CD4-positive, alpha-beta memory T cell (primary cell): Measurements from ENCODE around the gene CCDC24. TPM values are rescaled to one million over a fixed set of nuclear protein-coding genes. Genes with fewer than 3 reads are reported as not detected.

Experiments
- CTCF ChIA-PET: fragments of 350-600 bp; sonication (Branson Sonifier 250); formaldehyde crosslinking; loops from one replicate; lab custom pipeline; 2021; ENCODE audit warnings: inconsistent platforms; ENCODE audit not compliant: partially characterized antibody; lab: Charles Lee
- POLR2A ChIA-PET: fragments of 350-600 bp; sonication (Branson Sonifier 250); formaldehyde crosslinking; loops from one replicate; lab custom pipeline; 2021; ENCODE audit not compliant: partially characterized antibody; lab: Charles Lee
- DNase-seq, 5 donors: peaks; one replicate each; pipeline versions ENCODE4 v3.0.0 to v3.0.0-alpha.2; 2020 to 2022; ENCODE audit warnings: mixed read lengths in 1 of 5
- H3K27ac ChIP-seq: one replicate; pipeline ENCODE4 v1.7.0; 2013; ENCODE audit warnings: low read depth, low read length
- H3K27me3 ChIP-seq: 2 replicates; pipeline ENCODE4 v1.7.0; 2013; ENCODE audit warnings: mild to moderate bottlenecking, low read length, moderate library complexity; ENCODE audit not compliant: insufficient read depth
- H3K36me3 ChIP-seq: 2 replicates; pipeline ENCODE4 v1.7.0; 2013; ENCODE audit warnings: mild to moderate bottlenecking, low read length, moderate library complexity; ENCODE audit not compliant: insufficient read depth
- H3K4me1 ChIP-seq: 2 replicates; pipeline ENCODE4 v1.7.0; 2013; ENCODE audit warnings: mild to moderate bottlenecking, low read length, moderate library complexity; ENCODE audit not compliant: insufficient read depth
- H3K4me3 ChIP-seq, 2 donors: one replicate each; pipeline ENCODE4 v1.7.0; 2013; ENCODE audit warnings: low read length in 2 of 2, mild to moderate bottlenecking in 1 of 2
- H3K9me3 ChIP-seq, 2 donors: one replicate each; pipeline ENCODE4 v1.7.0; 2013; ENCODE audit warnings: low read length in 2 of 2, control low read depth in 1 of 2; ENCODE audit not compliant: control insufficient read depth in 1 of 2
- H3K27ac Mint-ChIP-seq, 7 donors: one replicate each; pipeline ENCODE4 v1.8.0; 2020 to 2021; ENCODE audit warnings: mixed read lengths in 7 of 7, mild to moderate bottlenecking in 6 of 7, inconsistent platforms in 3 of 7, moderate library complexity in 3 of 7
- H3K27me3 Mint-ChIP-seq, 2 donors: one replicate each; pipeline ENCODE4 v1.8.0; 2020 to 2021; ENCODE audit warnings: mixed read lengths in 2 of 2
- H3K36me3 Mint-ChIP-seq, 2 donors: one replicate each; pipeline ENCODE4 v1.8.0; 2020 to 2021; ENCODE audit warnings: mixed read lengths in 2 of 2, inconsistent platforms in 1 of 2, mild to moderate bottlenecking in 1 of 2
- H3K4me1 Mint-ChIP-seq, 4 donors: one replicate each; pipeline ENCODE4 v1.8.0; 2020 to 2021; ENCODE audit warnings: mixed read lengths in 4 of 4, mild to moderate bottlenecking in 1 of 4
- H3K4me3 Mint-ChIP-seq, 8 donors: one replicate each; pipeline ENCODE4 v1.8.0; 2020 to 2021; ENCODE audit warnings: mixed read lengths in 8 of 8, mild to moderate bottlenecking in 7 of 8, moderate library complexity in 6 of 8, inconsistent platforms in 3 of 8
- H3K9me3 Mint-ChIP-seq, 8 donors: one replicate each; pipeline ENCODE4 v1.8.0; 2020 to 2021; ENCODE audit warnings: mixed read lengths in 8 of 8, mild to moderate bottlenecking in 5 of 8, inconsistent platforms in 3 of 8, moderate library complexity in 1 of 8
- intact Hi-C: fragments of 100-400 bp; cut with micrococcal nuclease; formaldehyde crosslinking; loops from one replicate; pipeline ENCODE4 v1.15.1; 2023
- polyA plus RNA-seq, 2 donors: library from polyadenylated mRNA; unstranded; fragments of 300-500 nt; fragmentation: Illumina TruSeq; gene quantifications; one replicate each; pipeline ENCODE4 v1.2.3, GENCODE V29; 2021
- total RNA-seq, 2 experiments: library from RNA; stranded (reverse); gene quantifications; one replicate each; pipeline ENCODE4 v1.2.3, GENCODE V29; 2021

The CCDC24 gene
- total and polyA plus RNA-seq, 4 experiments from 2014 or later = 1.1 to 1.9 (median 1.5) TPM

- peaks cover 5 to 21% (median 14%) of the 10 kb centered on the region in 4 donors for H3K4me1 Mint-ChIP-seq
- peak overlapping the region; percentile 92 to 98 (median 94) for H3K4me3 Mint-ChIP-seq
- Histone ChIP-seq H3K27me3 (no peaks in the 10 kb centered on the region), H3K36me3 (no peaks in the 10 kb centered on the region), H3K4me1 (peaks cover 14% of the 10 kb centered on the region), H3K4me3 (peak overlapping the region; percentile 46 to 74), H3K27ac (peak overlapping the region; percentile 70), H3K9me3 (no peaks in the 10 kb centered on the region)
- intact Hi-C loops = loop anchor here (1.0 kb wide), 3 partner anchors 16 to 45 kb away; partner anchors contain the start of gene IPO13
- CTCF ChIA-PET = interaction anchor here (1.4 to 2.7 kb wide), 4 partner anchors 15 to 57 kb away, joined by 4 to 8 read pairs (median 6); partner anchors contain the start of gene ATP6V0B
- no peak for DNase-seq
- POLR2A ChIA-PET = interaction anchor here (0.9 to 2.6 kb wide), 4 partner anchors 16 to 44 kb away, joined by 3 to 15 read pairs (median 6); partner anchors contain the start of genes ATP6V0B, DPH2 and IPO13
- peak overlapping the region in 6 of 7 donors; percentile 71 to 95 (median 92) for H3K27ac Mint-ChIP-seq
- H3K9me3 Mint-ChIP-seq = peaks cover 0 to 2% (median 0%) of the 10 kb centered on the region in 8 donors
- no peaks in the 10 kb centered on the region for H3K27me3 Mint-ChIP-seq
- peaks cover 0 to 4% of the 10 kb centered on the region in 2 donors for H3K36me3 Mint-ChIP-seq
Measured at GRCh38 chr1:43991200-43991475, 261 bp upstream of the CCDC24 start.

- POLR2A ChIA-PET = interaction anchor here (0.5 to 2.6 kb wide), 5 partner anchors 15 to 1528 kb away, joined by 3 to 15 read pairs (median 5); partner anchors contain the start of genes ATP6V0B and IPO13
- Histone ChIP-seq H3K4me1 (peaks cover 14% of the 10 kb centered on the region), H3K27ac (peak overlapping the region; percentile 70), H3K36me3 (no peaks in the 10 kb centered on the region), H3K9me3 (no peaks in the 10 kb centered on the region), H3K4me3 (peak overlapping the region; percentile 46 to 74), H3K27me3 (no peaks in the 10 kb centered on the region)
- peak overlapping the region in 6 of 7 donors; percentile 37 to 94 (median 66) for H3K27ac Mint-ChIP-seq
- peaks cover 0 to 4% of the 10 kb centered on the region in 2 donors for H3K36me3 Mint-ChIP-seq
- H3K27me3 Mint-ChIP-seq = no peaks in the 10 kb centered on the region
- peaks cover 5 to 21% (median 14%) of the 10 kb centered on the region in 4 donors for H3K4me1 Mint-ChIP-seq
- intact Hi-C loops = no loop called here
- peaks cover 0 to 2% (median 0%) of the 10 kb centered on the region in 8 donors for H3K9me3 Mint-ChIP-seq
- peak overlapping the region; percentile 77 to 98 (median 94) for H3K4me3 Mint-ChIP-seq
- DNase-seq = no peak
- CTCF ChIA-PET = interaction anchor here (0.7 to 1.5 kb wide), 8 partner anchors 12 to 229 kb away, joined by 3 to 7 read pairs (median 4); no protein-coding TSS in a partner anchor
Measured at GRCh38 chr1:43992232-43992995, 1.0 kb downstream of the CCDC24 start.

GRCh38 chr1:43993206-43993914 is 2.0 kb downstream of the CCDC24 start:
- no peak for DNase-seq
- H3K27ac Mint-ChIP-seq = peak overlapping the region in 1 of 7 donors; percentile 64

GRCh38 chr1:43994071-43994470 is 2.7 kb downstream of the CCDC24 start:
- Mint-ChIP-seq H3K9me3 (no peaks in the 10 kb centered on the region), H3K27me3 (no peaks in the 10 kb centered on the region), H3K27ac (peak overlapping the region in 1 of 7 donors; percentile 64), H3K4me3 (no peak overlapping the region), H3K36me3 (peaks cover 0 to 4% of the 10 kb centered on the region in 2 donors), H3K4me1 (peaks cover 5 to 21% (median 14%) of the 10 kb centered on the region in 4 donors)
- no peak for DNase-seq
- CTCF ChIA-PET = interaction anchor here (0.7 to 2.2 kb wide), 3 partner anchors 11 to 1696 kb away, joined by 4 to 7 read pairs (median 7); no protein-coding TSS in a partner anchor
- Histone ChIP-seq H3K27ac (no peak overlapping the region), H3K4me1 (peaks cover 14% of the 10 kb centered on the region), H3K4me3 (no peak overlapping the region), H3K36me3 (no peaks in the 10 kb centered on the region), H3K9me3 (no peaks in the 10 kb centered on the region), H3K27me3 (no peaks in the 10 kb centered on the region)
- POLR2A ChIA-PET = no interaction called here
- intact Hi-C loops = no loop called here

More at GRCh38 chr1:43993206-43993914, 2.0 kb downstream of the CCDC24 start:
- CTCF ChIA-PET = interaction anchor here (0.7 to 1.3 kb wide), 4 partner anchors 11 to 230 kb away, joined by 3 to 7 read pairs (median 4); no protein-coding TSS in a partner anchor
- H3K36me3 ChIP-seq = no peaks in the 10 kb centered on the region
- intact Hi-C loops = no loop called here
- Mint-ChIP-seq H3K4me3 (peak overlapping the region in 3 of 8 donors; percentile 1 to 92 (median 77)), H3K36me3 (peaks cover 0 to 4% of the 10 kb centered on the region in 2 donors), H3K27me3 (no peaks in the 10 kb centered on the region), H3K4me1 (peaks cover 5 to 21% (median 14%) of the 10 kb centered on the region in 4 donors), H3K9me3 (no peaks in the 10 kb centered on the region)
- peaks cover 14% of the 10 kb centered on the region for H3K4me1 ChIP-seq
- H3K9me3 ChIP-seq = no peaks in the 10 kb centered on the region
- H3K4me3 ChIP-seq = no peak overlapping the region
- H3K27me3 ChIP-seq = no peaks in the 10 kb centered on the region
- no peak overlapping the region for H3K27ac ChIP-seq
- POLR2A ChIA-PET = interaction anchor here (0.5 to 2.6 kb wide), 3 partner anchors 16 to 1527 kb away, joined by 3 to 15 read pairs (median 4); partner anchors contain the start of gene ATP6V0B

GRCh38 chr1:43994794-43995790 is 3.7 kb downstream of the CCDC24 start:
- POLR2A ChIA-PET = no interaction called here
- CTCF ChIA-PET = interaction anchor here (1.5 to 2.2 kb wide), 2 partner anchors 10 to 41 kb away, joined by 4 to 7 read pairs; no protein-coding TSS in a partner anchor
- Histone ChIP-seq H3K36me3 (no peaks in the 10 kb centered on the region), H3K4me1 (peaks cover 14% of the 10 kb centered on the region), H3K4me3 (no peak overlapping the region), H3K27ac (no peak overlapping the region), H3K9me3 (no peaks in the 10 kb centered on the region), H3K27me3 (no peaks in the 10 kb centered on the region)
- DNase-seq = no peak
- Mint-ChIP-seq H3K27me3 (no peaks in the 10 kb centered on the region), H3K4me3 (peak overlapping the region in 1 of 8 donors; percentile 54), H3K27ac (no peak overlapping the region), H3K36me3 (peaks cover 0 to 4% of the 10 kb centered on the region in 2 donors), H3K4me1 (peaks cover 5 to 21% (median 14%) of the 10 kb centered on the region in 4 donors), H3K9me3 (no peaks in the 10 kb centered on the region)
- intact Hi-C loops = no loop called here

GRCh38 chr1:43995984-43996732 is 4.8 kb downstream of the CCDC24 start:
- peaks cover 5 to 19% (median 13%) of the 10 kb centered on the region in 4 donors for H3K4me1 Mint-ChIP-seq
- peak overlapping the region in 2 of 7 donors; percentile 48 to 72 for H3K27ac Mint-ChIP-seq
- Histone ChIP-seq H3K27ac (no peak overlapping the region), H3K36me3 (no peaks in the 10 kb centered on the region), H3K9me3 (no peaks in the 10 kb centered on the region), H3K4me1 (peaks cover 10% of the 10 kb centered on the region), H3K4me3 (no peak overlapping the region), H3K27me3 (no peaks in the 10 kb centered on the region)
- CTCF ChIA-PET = interaction anchor here (1.5 to 2.2 kb wide), 2 partner anchors 9 to 40 kb away, joined by 4 to 7 read pairs; no protein-coding TSS in a partner anchor
- intact Hi-C loops = no loop called here
- no peak overlapping the region for H3K4me3 Mint-ChIP-seq
- H3K27me3 Mint-ChIP-seq = no peaks in the 10 kb centered on the region
- DNase-seq = no peak
- POLR2A ChIA-PET = no interaction called here
- no peaks in the 10 kb centered on the region for H3K9me3 Mint-ChIP-seq
- peaks cover 0 to 4% of the 10 kb centered on the region in 2 donors for H3K36me3 Mint-ChIP-seq
